Lung (tissue), 12 donors: ENCODE measurements around the gene GLI3. TPM values are rescaled to one million over a fixed set of nuclear protein-coding genes. Genes with fewer than 3 reads are reported as not detected.

ENCODE experiments used
- ATAC-seq: fragments of 200-7000 bp; cut with Tn5 transposase; one replicate; pipeline ENCODE4 v1.9.1; 2020; ENCODE audit warnings: moderate number of reproducible peaks; ENCODE audit not compliant: insufficient read depth, low FRiP score
- DNase-seq, 3 donors: peaks; one replicate each; pipeline ENCODE4 v3.0.0-alpha.2; 2013 to 2017
- H3K27ac ChIP-seq, 2 donors: one replicate each; pipeline ENCODE4 v1.5.1; 2013; ENCODE audit warnings: mild to moderate bottlenecking in 2 of 2, moderate library complexity in 2 of 2, control low read depth in 1 of 2, inconsistent platforms in 1 of 2, low read depth in 1 of 2, low read length in 1 of 2
- H3K27me3 ChIP-seq, 3 donors: one replicate each; pipeline ENCODE4 v1.5.1; 2013; ENCODE audit warnings: low read length in 2 of 3; ENCODE audit not compliant: control insufficient read depth in 3 of 3, insufficient read depth in 3 of 3
- H3K36me3 ChIP-seq, 4 donors: one replicate each; pipeline ENCODE4 v1.5.1; 2013; ENCODE audit warnings: low read length in 4 of 4, mild to moderate bottlenecking in 1 of 4, moderate library complexity in 1 of 4; ENCODE audit not compliant: control insufficient read depth in 4 of 4, insufficient read depth in 4 of 4
- H3K4me1 ChIP-seq, 5 donors: one replicate each; pipeline ENCODE4 v1.5.1; 2013; ENCODE audit warnings: low read length in 5 of 5, mild to moderate bottlenecking in 2 of 5, moderate library complexity in 1 of 5; ENCODE audit not compliant: control insufficient read depth in 5 of 5, insufficient read depth in 5 of 5
- H3K4me3 ChIP-seq: one replicate; pipeline ENCODE4 v1.5.1; 2013; ENCODE audit warnings: mild to moderate bottlenecking, control low read depth, moderate library complexity
- H3K9ac ChIP-seq, 2 donors: one replicate each; pipeline ENCODE4 v1.5.1; 2013; ENCODE audit warnings: low read length in 2 of 2, control low read depth in 1 of 2; ENCODE audit not compliant: insufficient read depth in 1 of 2
- H3K9me3 ChIP-seq, 4 donors: one replicate each; pipeline ENCODE4 v1.5.1; 2013; ENCODE audit warnings: low read length in 3 of 4, mild to moderate bottlenecking in 1 of 4, moderate library complexity in 1 of 4; ENCODE audit not compliant: control insufficient read depth in 4 of 4, insufficient read depth in 3 of 4
- WGBS, 2 donors: extraction: QIAGEN DNeasy Blood & Tissue Kit; methylation state at CpG; one replicate each; pipeline ENCODE4 v1.1.7; 2013; 5-methylcytosine and 5-hydroxymethylcytosine counted together
- polyA plus RNA-seq, 2 donors: library from polyadenylated mRNA; stranded (reverse); fragments of 200-250 nt; gene quantifications; one replicate each; pipeline ENCODE4 v1.2.1, GENCODE V29; 2013
- total RNA-seq, 2 donors: library from RNA; depleted of rRNA in 1 of 2; stranded (reverse); fragments of >200 nt in 1 of 2; gene quantifications; one replicate each; pipeline ENCODE4 v1.2.1, GENCODE V29; 2014 to 2021
- TF ChIP-seq, protein P1 (sequence below): IDR thresholded peaks from 2 replicates; pipeline ENCODE4 v1.5.1; 2012; ENCODE audit warnings: mild to moderate bottlenecking; ENCODE audit errors: control extremely low read depth, extremely low read depth
- donor health status: control.
- donor health status: control.
- donor health status: Bipolar disorder and iron deficiency.
- donor health status: healthy.
- donor health status: DM: yes; HTN: yes; CAD: no.

GLI3 gene
- total and polyA plus RNA-seq, 4 donors: 2.0 to 23.4 (median 10.3) TPM

DNA sequence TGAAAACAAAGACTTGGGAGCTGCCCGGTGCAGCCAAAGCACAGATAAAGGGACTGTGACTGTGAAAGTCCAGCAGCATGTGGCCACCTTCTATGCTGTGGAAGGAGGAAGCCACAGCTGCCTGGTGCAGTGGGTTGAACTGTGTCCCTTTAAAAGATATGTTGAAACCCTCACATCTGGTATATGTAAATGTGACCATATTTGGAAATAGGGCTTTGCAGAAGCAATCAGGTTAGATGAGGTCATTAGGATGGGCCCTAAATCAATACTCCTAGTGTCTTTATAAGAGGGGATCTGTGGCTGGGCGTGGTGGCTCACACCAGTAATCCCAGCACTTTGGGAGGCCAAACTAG, 136.9 kb downstream of the GLI3 start:
- Histone ChIP-seq H3K9me3 (no peaks in the 10 kb centered on the region), H3K27me3 (no peaks in the 10 kb centered on the region), H3K4me1 (peaks cover 10 to 49% (median 21%) of the 10 kb centered on the region in 5 donors), H3K4me3 (no peak overlapping the region), H3K36me3 (peaks cover 0 to 13% (median 0%) of the 10 kb centered on the region in 4 donors), H3K9ac (no peak overlapping the region), H3K27ac (no peak overlapping the region)
- 78 to 86% methylated on average over 2 of the region's 2 CpGs for WGBS, 2 donors
- ATAC-seq (no peak), DNase-seq (peak in 1 of 3 donors; percentile 46)
- TF ChIP-seq, protein P1, sequence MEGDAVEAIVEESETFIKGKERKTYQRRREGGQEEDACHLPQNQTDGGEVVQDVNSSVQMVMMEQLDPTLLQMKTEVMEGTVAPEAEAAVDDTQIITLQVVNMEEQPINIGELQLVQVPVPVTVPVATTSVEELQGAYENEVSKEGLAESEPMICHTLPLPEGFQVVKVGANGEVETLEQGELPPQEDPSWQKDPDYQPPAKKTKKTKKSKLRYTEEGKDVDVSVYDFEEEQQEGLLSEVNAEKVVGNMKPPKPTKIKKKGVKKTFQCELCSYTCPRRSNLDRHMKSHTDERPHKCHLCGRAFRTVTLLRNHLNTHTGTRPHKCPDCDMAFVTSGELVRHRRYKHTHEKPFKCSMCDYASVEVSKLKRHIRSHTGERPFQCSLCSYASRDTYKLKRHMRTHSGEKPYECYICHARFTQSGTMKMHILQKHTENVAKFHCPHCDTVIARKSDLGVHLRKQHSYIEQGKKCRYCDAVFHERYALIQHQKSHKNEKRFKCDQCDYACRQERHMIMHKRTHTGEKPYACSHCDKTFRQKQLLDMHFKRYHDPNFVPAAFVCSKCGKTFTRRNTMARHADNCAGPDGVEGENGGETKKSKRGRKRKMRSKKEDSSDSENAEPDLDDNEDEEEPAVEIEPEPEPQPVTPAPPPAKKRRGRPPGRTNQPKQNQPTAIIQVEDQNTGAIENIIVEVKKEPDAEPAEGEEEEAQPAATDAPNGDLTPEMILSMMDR: no peak

DNA sequence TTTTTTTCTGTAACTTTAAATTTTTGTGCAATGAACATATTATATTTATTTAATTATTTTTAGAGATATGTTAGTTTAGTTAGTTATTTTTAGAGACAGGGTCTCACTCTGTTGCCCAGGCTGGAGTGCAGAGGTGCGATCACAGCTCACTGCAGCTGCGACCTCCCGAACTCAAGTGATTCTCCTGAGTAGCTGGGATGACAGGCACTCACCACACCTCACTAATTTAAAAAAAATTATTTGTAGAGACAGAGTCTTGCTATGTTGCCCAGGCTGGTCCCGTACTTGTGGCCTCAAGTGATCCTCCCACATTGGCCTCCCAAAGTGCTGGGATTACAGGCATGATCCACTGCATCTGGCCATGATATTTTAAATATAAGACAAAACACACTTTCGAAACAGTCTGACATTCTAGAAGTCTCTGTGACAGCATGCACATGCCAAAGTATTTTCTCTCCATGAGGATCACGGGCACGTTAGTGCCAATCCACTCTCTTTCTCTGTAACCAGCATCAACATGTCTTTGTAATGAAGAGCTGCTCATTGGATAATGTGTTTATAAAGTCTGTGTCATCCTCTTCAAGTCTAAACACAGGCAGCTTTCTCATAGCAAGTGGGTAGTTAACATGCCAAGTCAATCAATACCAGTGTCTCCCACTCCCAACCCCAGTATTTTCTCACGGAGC, 137.4 kb downstream of the GLI3 start:
- no peak for DNase-seq
- Histone ChIP-seq H3K4me1 (peaks cover 10 to 49% (median 21%) of the 10 kb centered on the region in 5 donors), H3K9me3 (no peaks in the 10 kb centered on the region), H3K4me3 (no peak overlapping the region), H3K27me3 (no peaks in the 10 kb centered on the region), H3K27ac (no peak overlapping the region), H3K36me3 (peaks cover 0 to 16% (median 0%) of the 10 kb centered on the region in 4 donors), H3K9ac (no peak overlapping the region)
- WGBS, 2 donors: 78 to 85% methylated on average over 8 of the region's 8 CpGs
- ATAC-seq: no peak
- TF ChIP-seq, protein P1: no peak

DNA sequence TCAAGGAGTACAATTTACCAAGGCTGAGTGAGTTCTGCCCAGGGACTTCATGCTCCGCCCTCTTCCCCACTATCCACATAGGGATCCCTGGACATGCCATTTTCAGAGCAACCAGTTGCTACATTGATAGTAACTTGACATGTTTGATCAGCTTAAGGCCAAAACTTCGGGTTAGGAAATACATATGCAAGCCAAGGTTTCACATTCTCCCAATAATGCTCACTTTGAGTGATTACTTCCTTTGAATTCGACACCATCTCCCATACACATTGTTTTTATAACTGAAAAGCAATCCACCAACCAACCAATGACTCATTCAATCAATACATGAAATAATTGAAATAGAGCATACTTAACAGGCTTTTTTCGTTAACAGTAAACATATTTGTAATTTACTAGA, 137.9 kb downstream of the GLI3 start:
- no peak for ATAC-seq
- TF ChIP-seq, protein P1: no peak
- WGBS, 2 donors: 77 to 81% methylated on average over 4 of the region's 4 CpGs
- H3K4me3 ChIP-seq: no peak overlapping the region
- no peaks in the 10 kb centered on the region for H3K27me3 ChIP-seq
- DNase-seq: no peak
- peaks cover 10 to 44% (median 21%) of the 10 kb centered on the region in 5 donors for H3K4me1 ChIP-seq
- H3K9ac ChIP-seq: no peak overlapping the region
- H3K27ac ChIP-seq: no peak overlapping the region
- peaks cover 0 to 16% (median 0%) of the 10 kb centered on the region in 4 donors for H3K36me3 ChIP-seq
- H3K9me3 ChIP-seq: no peaks in the 10 kb centered on the region

DNA sequence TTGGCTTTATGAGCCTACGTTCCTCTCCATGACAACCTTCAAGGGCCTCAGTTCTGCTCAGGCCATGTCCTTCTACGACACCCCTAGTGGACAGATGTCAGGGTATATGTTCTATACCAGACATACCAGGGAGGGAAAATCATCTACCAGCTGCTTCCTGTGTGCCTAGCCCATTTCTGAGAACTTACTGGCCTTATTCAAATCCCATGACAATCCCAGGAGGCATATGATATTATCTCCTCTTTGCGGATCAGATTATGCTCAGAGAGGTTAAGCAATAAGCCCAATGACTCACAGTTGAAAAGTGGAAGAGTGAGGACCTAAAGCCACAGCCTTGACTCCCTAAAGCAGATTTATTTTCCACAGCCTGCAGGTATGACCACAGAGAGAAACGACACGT, 139.3 kb downstream of the GLI3 start:
- DNase-seq (no peak), ATAC-seq (peak; percentile 28)
- Histone ChIP-seq H3K4me1 (peaks cover 10 to 49% (median 24%) of the 10 kb centered on the region in 5 donors), H3K9me3 (no peaks in the 10 kb centered on the region), H3K36me3 (peaks cover 0 to 14% (median 0%) of the 10 kb centered on the region in 4 donors), H3K9ac (no peak overlapping the region), H3K4me3 (no peak overlapping the region), H3K27me3 (no peaks in the 10 kb centered on the region), H3K27ac (no peak overlapping the region)
- TF ChIP-seq, protein P1: no peak
- 76 to 87% methylated on average over 5 of the region's 5 CpGs for WGBS, 2 donors
